H1 (cell line): ENCODE data around the gene GALNT6. TPM values are rescaled to one million over a fixed set of nuclear protein-coding genes. Genes with fewer than 3 reads are reported as not detected.

Source experiments
- CBX5 ChIP-seq: fragments of 300-800, 300-1000 bp; sonication (generic); IDR thresholded peaks from 2 replicates; pipeline ENCODE4 v1.7.1; 2016; ENCODE audit warnings: antibody characterized with exemption, low read length, low read depth
- CHD7 ChIP-seq: fragments of 300-600 bp; sonication (generic); IDR thresholded peaks from 2 replicates; pipeline ENCODE4 v1.7.1; 2012; ENCODE audit warnings: low read length, moderate library complexity, mild to moderate bottlenecking, inconsistent platforms; ENCODE audit not compliant: insufficient replicate concordance
- HDAC2 ChIP-seq, 2 experiments: fragments of 300-600 bp in 1 of 2; sonication (generic) in 1 of 2; IDR thresholded peaks; 2 replicates each; pipeline ENCODE4 v1.6.1; 2011 to 2012; ENCODE audit warnings: low read depth in 2 of 2, low read length in 2 of 2, mild to moderate bottlenecking in 2 of 2, moderate library complexity in 2 of 2, borderline replicate concordance in 1 of 2, inconsistent platforms in 1 of 2
- NANOG ChIP-seq: IDR thresholded peaks from 2 replicates; pipeline ENCODE4 v1.6.1; 2011; ENCODE audit warnings: low read length, low read depth, mild to moderate bottlenecking, inconsistent platforms; ENCODE audit not compliant: insufficient read depth, poor library complexity, severe bottlenecking
- POLR2AphosphoS5 ChIP-seq: IDR thresholded peaks from 2 replicates; pipeline ENCODE4 v1.6.1; 2011; ENCODE audit warnings: low read depth, low read length
- RFX5 ChIP-seq: IDR thresholded peaks from 2 replicates; pipeline ENCODE4 v1.6.1; 2011; ENCODE audit warnings: low read depth, low read length, improper control_type of control experiment, borderline replicate concordance
- SP4 ChIP-seq: IDR thresholded peaks from 2 replicates; pipeline ENCODE4 v1.6.1; 2012; ENCODE audit warnings: low read length, inconsistent platforms
- TBP ChIP-seq: IDR thresholded peaks from 2 replicates; pipeline ENCODE4 v1.6.1; 2011; ENCODE audit warnings: low read depth, low read length, improper control_type of control experiment
- polyA plus RNA-seq, 7 experiments: library from polyadenylated mRNA; depleted of rRNA in 3 of 7; stranded (reverse) in 5 of 7; unstranded in 2 of 7; fragments of >200 nt in 5 of 7; fragments of 200-250 nt in 2 of 7; gene quantifications; 1 replicate in 5 of 7; 2 replicates in 1 of 7; 4 replicates in 1 of 7; pipeline versions ENCODE4 v1.2.1 to v1.2.3, GENCODE V29; 2011 to 2013; ENCODE audit warnings: missing spikeins in 2 of 7, mixed read lengths in 2 of 7
- total RNA-seq: library from RNA; stranded (reverse); fragmentation: NEBNext Ultra II Directional; extraction: Animal tissue kit (Norgen Biotek cat#: 25700); gene quantifications from 2 replicates; pipeline ENCODE4 v1.2.1, GENCODE V29; 2021
- TF ChIP-seq, protein P1 (sequence below): IDR thresholded peaks from 2 replicates; pipeline ENCODE4 v1.6.1; 2011; ENCODE audit warnings: low read depth, mild to moderate bottlenecking, low read length; ENCODE audit not compliant: insufficient read depth

GALNT6 gene
- total and polyA plus RNA-seq, 2 of the 8 experiments (the other 6 are each of a cell fraction or from before 2014, with no cell fraction given), result 5.8 to 10.7 TPM

DNA sequence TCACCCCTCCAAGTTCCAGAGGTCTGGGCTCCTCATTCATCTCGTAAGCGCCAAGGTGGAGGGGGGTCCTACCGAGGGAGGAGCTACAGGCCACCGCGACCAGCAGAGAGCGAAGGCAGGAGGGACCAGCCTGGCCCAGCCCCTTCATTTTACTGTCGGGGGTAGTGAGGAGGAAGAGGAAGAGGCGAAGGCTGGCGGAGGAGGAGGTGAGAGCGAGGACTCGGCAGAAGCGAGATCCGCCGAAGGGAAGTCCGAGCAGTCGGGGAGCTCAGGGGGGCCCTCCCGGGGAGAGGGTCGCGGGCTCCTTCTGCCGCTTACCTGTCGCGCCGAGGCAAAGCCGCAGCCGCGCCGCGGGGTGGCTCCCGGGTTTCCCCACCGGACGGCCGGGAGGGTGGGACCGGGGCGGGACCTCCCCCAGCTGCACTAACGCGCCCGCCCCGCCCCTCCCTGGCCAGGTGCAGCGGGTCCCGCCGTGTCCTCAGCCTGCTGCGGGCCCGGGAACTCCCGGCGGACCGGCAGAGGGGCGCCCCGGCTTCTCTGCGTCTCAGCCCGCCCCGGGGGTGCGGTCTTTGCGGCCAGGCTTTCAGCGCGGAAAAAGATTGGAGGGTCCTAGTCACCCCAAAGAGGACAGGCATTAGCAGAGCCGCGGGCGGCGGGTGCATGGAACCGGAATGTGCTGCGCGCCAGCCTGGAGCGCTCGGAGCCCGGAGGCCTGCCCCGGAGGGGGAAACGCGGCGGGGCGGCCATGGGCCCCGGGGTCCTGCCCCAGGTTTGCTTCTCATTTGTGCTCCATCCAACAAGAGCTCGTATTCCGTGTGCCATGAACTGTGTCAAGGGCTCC, at the start of gene GALNT6 (continued):
- TF ChIP-seq CHD7 (no peak), NANOG (no peak), HDAC2 (IDR thresholded peaks at IDR 0.05; ENCODE audit: borderline replicate concordance in 1 of 2, low read depth in 2 of 2, low read length in 2 of 2) (0 out of 4 replicates have a peak, but pooled peaks of 1 of the 2 experiments have one; percentile 41), CBX5 (no peak), TBP (peak; percentile 52; the same call in 1 of the 2 replicates), POLR2AphosphoS5 (no peak), SP4 (no peak), RFX5 (no peak)
- TF ChIP-seq, protein P1, sequence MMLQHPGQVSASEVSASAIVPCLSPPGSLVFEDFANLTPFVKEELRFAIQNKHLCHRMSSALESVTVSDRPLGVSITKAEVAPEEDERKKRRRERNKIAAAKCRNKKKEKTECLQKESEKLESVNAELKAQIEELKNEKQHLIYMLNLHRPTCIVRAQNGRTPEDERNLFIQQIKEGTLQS, result no peak
